ENCODE measurements around the gene RAF1.

DNA sequence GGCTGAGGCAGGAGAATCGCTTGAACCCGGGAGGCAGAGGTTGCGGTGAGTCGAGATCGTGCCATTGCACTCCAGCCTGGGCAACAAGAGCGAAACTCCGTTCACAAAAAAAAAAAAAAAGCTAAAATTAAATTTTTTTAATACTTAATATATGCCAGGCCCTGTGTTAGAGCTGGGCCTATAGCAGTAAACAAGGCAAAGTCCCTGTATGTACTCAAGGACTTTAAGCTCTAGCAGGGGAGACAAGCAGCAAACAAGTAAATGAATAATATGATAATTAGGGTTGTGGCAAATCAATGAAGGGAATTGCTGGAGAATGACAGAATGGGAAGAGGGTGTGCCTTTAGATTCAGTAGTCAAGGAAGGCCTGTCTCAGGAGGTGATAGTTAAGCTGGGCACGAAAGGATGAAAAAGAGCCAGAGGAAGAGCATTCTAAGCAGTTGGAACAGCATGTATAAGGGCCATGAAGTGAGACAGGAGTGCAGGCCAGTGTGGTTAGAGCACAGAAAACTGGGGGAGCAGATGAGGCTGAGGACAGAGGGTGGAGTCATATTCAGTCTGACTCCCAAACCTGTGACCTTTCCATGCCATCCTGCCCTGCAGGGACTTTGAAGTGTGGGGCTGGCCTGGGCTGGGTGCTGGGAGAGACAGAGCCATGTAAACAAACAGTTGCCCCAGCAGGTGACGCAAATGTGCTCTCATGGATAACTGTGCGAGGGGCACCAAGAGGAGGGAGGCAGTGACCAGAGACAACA, 6.6 kb upstream of the RAF1 start:
- TF ChIP-seq, protein P1, sequence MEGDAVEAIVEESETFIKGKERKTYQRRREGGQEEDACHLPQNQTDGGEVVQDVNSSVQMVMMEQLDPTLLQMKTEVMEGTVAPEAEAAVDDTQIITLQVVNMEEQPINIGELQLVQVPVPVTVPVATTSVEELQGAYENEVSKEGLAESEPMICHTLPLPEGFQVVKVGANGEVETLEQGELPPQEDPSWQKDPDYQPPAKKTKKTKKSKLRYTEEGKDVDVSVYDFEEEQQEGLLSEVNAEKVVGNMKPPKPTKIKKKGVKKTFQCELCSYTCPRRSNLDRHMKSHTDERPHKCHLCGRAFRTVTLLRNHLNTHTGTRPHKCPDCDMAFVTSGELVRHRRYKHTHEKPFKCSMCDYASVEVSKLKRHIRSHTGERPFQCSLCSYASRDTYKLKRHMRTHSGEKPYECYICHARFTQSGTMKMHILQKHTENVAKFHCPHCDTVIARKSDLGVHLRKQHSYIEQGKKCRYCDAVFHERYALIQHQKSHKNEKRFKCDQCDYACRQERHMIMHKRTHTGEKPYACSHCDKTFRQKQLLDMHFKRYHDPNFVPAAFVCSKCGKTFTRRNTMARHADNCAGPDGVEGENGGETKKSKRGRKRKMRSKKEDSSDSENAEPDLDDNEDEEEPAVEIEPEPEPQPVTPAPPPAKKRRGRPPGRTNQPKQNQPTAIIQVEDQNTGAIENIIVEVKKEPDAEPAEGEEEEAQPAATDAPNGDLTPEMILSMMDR (conservative IDR thresholded peaks at IDR 0.05 in 1 of 2, IDR thresholded peaks at IDR 0.05 in 1 of 2; ENCODE audit: extremely low read depth in 1 of 2, insufficient read depth in 1 of 2, low read depth in 1 of 2, low read length in 2 of 2): no peak
- no peak for TF ChIP-seq EZH2 (IDR thresholded peaks at IDR 0.05; ENCODE audit: borderline replicate concordance, low read length)
